GM18858 (cell line): Measurements from ENCODE around the gene LIMS1.
"Not testable (repeated sequence)": the region's sequence is repeated elsewhere in the genome, so short reads cannot be mapped to it uniquely, and the experiment has no call there.

Experiments
- ATAC-seq: cut with Tn5 transposase; IDR thresholded peaks from one replicate; pipeline ENCODE4 v1.9.1; 2021; ENCODE audit not compliant: unreplicated experiment

Gene LIMS1

GRCh38 chr2:108585436-108585835 is 51.2 kb downstream of the LIMS1 start:
- ATAC-seq = no peak

DNA sequence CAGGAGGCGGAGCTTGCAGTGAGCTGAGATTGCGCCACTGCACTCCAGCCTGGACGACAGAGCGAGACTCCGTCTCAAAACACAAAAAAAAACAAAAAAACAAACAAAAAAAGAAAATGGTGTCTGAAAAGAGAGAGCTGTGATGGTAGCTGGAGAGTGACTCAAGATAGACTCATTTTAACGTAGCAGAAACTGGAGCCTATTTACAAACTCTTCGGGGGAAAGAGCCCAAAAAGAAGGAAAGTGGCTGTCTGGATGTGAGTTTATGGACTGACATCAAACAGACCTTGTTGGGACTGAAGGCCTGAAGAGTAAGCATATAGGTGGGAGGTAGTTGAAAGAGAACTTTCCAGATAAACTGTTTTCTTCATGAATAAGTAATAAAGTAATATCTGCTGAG is 51.8 kb downstream of the LIMS1 start:
- ATAC-seq = no peak

- ATAC-seq = no peak
Measured at GRCh38 chr2:108586631-108587030, 52.4 kb downstream of the LIMS1 start.

GRCh38 chr2:108587621-108588020 is 53.4 kb downstream of the LIMS1 start:
- no peak for ATAC-seq

DNA sequence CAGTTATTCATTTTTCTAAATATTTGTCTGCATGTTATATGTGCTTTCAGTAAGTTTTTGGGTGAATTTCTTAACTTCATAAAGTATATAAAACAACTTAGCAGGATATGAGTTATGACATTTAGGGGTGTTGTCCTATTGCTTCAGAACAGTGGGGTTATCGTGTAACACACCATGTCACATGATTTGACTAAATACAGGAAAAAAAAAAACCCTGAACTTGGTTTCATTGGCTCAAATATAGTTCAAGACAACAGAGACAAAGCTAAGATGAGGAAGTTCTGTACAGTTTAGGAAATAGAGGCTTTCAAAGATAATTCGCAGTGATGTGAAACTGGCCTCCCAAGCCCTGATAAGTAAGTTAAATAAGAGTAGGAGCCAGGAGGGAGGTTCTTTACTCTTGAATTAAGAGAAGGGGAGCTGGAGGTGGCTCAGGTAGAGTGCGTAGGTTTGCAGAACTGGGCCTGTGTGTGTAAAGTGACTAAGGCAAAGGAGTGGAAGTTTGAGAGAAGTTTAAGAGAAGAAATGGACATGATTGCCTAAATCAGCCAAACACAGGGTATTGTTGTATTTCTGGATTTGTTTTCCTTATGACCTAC is 53.9 kb downstream of the LIMS1 start:
- no peak for ATAC-seq

DNA sequence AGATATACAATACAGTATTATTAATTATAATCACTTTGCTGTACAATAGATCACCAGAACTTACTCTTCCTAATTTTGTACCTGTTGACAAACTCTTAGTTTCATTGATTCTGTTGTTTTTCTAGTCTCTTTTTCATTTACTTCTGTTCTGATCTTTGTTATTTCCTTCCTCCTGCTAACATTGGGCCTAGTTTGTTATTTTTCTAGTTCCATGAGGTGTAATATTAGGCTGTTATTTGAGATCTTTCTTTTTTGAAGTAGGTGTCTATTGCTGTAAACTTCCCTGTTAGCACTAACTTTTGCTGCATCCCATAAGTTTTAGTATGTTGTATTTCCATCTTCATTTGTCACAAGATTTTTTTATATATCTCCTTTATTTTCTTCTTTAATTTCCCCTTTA is 55.1 kb downstream of the LIMS1 start:
- ATAC-seq = no peak

DNA sequence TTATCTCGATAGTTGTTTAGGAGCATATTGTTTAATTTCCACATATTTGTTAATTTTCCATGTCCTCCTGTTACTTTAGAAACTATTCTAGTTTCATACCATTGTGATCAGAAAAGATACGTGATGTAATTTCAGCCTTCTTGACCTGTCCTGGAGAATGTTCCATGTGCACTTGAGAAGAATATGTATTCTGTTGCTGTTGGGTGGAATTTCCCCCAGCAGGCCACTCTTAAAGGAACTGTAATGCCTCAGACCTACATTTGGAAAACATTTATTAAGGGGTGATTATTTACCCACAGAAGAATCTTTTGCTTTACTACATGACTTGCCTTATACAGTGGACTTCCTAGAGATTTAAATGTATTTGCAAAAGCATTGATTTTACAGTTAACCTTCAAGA is 55.5 kb downstream of the LIMS1 start:
- ATAC-seq = no peak

DNA sequence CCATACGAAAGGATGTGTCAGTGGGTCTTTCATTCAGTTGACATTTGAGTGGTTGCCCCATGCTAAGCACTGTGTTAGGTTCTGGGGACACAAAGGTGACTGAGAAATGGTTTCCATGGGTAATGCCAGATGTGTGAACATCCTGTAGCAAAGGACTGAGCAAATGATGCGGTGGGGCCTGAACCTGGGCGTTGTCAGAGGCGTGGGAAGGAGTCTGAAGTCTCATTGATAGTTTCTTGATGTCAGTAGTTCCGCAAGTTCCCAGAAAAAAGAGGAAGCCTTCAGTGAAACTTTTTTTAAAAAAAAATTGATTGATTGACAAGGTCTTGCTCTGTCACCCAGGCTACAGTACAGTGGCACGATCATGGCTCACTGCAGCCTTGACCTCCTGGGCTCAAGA is 56.9 kb downstream of the LIMS1 start:
- ATAC-seq = no peak

GRCh38 chr2:108593547-108594098 is 59.4 kb downstream of the LIMS1 start:
- peak; percentile 0 for ATAC-seq

DNA sequence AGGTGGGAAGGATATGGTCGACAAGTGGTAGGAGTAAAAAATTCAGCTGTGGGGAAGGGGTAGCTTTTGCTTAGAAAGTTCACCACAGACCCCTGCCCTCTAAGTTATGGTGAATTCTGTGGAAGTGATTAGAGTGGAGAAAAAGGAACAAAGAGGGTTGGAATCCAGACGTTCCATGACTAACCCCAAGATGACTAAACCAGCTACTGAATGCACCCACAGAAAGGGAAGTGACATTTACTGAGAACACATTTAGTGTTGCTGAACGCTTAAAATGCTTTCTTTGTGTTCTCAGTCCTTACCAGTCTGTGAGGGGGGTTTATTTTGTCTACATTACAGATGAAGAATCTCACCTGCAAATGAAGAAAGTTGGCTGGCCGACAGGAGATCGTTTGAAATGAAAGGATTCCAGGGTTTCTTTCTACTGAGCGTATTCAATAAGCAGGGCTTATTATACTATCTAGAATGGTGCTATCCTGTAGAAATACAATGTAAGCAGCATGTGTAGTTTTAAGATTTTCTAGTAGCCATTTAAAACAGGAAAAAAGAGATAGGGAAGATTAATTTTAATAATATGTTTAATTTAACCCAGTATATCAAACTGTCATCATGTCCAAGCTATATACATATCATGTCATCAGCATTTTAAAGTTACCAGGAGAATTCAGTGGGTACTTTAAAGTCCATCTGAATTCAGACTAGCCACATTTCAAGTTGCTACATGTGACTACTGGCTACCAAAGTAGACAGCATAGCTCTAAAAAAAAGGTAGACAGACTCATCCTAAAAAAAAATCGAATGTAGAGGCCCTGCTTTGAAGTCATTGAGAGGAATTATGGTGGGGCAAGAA is 60.1 kb downstream of the LIMS1 start:
- ATAC-seq = peak; percentile 97

DNA sequence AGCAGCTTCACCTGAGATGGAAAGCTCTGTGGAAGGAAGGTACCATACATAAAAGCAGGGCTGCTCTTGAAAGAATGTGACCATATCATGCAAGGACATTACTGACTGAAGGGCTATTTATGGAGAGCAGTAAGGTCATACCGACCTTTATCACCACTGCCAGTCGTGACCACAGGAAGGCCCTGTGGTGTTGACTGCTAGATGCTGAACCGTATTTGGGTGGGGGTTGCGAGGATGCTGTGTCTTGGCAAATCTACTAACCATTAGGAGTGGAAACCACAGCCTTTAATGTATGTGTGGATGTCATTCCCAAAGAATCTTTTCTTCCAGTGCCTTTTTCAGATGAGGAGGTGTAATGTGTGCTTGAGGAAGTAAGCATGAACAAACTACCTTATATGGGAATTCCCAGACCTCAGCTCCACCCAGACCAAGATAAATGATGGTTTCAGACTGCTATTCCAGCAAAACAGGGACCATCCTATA is 60.8 kb downstream of the LIMS1 start:
- peak; percentile 39 for ATAC-seq

- ATAC-seq = not testable (repeated sequence)
Measured at GRCh38 chr2:108595771-108596170, 61.5 kb downstream of the LIMS1 start.

GRCh38 chr2:108597105-108597744 is 63.0 kb downstream of the LIMS1 start:
- ATAC-seq = not testable (repeated sequence)

GRCh38 chr2:108601199-108601598 is 66.9 kb downstream of the LIMS1 start:
- not testable (repeated sequence) for ATAC-seq

DNA sequence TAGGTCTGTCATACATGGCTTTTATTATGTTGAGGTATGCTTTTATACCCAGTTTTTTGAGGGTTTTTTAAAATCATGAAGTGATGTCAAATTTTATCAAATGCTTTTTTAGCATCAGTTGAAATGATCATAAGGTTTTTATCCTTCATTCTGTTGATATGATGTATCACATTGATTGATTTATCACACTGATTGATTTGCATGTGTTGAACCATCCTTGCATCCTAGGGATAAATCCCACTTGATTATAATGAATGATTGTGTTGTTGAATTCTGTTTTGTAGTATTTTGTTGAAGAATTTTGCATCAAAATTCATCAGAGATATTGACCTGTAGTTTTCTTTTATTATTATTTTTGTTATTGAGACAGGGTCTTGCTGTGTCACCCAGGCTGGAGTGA is 68.2 kb downstream of the LIMS1 start:
- no peak for ATAC-seq

DNA sequence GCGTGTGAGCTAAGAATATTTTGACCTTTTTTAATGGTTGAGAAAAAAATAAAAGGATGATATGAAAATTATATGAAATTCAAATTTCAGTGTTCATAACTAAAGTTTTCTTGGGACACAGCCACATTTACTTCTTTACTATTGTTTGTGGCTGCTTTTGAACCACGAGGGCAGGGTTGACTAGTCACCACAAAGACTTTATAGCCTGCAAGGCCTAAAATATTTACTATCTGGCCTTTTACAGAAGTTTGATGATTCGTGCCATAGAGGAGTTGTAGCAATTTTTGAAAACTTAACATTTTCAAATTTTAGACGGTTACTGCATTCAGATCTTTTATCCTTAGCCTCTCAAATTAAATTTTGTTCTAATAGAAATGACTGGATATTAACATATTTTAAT is 69.9 kb downstream of the LIMS1 start:
- ATAC-seq = no peak

DNA sequence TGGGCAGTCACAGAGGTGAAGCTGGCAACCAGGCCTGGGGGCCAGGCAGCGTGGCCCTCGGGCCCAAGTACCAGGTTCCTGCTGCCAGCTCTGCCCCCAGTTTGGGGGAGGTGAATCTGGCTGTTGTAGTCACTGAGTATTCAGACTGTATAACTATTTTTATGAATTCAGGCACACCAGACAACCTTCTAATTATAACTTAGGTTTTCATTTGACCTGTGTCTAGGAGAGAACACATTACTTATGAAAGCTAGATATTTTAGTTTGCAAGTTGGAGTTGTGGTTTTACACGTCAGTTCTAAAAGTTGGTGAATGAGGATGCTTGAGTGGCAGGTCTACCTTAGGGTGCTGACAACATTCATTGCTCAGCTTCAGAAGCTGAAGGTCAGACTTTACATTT is 71.7 kb downstream of the LIMS1 start:
- ATAC-seq = peak; percentile 71

- ATAC-seq = no peak
Measured at GRCh38 chr2:108607706-108608301, 73.5 kb downstream of the LIMS1 start.

DNA sequence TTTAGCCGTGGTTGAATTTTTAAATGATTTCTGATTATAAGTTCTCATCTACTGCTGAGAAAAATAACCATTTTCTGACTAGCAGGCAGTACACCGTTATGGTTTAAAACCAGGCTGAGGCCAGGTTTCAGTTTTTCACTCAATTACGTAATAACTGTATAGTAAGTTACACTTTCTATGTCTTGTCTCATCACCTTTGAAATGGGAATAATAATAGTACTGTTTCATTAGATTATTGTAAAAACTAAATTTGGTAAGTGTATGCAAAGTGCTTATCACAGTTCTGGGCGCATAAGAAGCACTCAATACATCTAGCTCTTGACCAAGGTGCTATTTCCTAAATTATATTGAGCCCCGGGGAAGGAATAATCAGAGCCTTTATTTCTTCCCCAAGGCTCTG is 76.8 kb downstream of the LIMS1 start:
- ATAC-seq = no peak

DNA sequence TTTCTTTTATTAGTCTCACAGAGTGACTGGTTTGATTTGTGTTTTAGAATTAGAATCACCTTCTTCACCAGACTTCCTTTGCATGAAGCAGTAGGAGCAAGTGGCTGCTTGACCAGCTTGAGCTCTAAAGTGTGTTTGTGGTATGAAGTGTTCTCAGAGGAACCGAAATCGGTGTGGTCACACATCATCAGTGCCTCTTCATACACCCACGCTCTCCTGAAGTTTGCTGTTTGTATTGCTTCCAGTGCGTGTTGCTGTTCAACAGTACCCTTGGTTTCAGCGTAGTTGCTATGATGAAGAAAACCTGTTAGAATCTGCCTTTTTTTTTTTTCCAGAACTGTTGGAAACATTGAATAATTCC is 77.9 kb downstream of the LIMS1 start:
- ATAC-seq = peak; percentile 75

- peak; percentile 68 for ATAC-seq
Measured at GRCh38 chr2:108612514-108613183, 78.4 kb downstream of the LIMS1 start.
